AML-193 (cell line): ENCODE measurements around the gene CBLN3.

Experiments
- DNase-seq, 2 experiments: peaks; one replicate each; lab custom pipeline; 2025; lab: John Stamatoyannopoulos, UW

Gene CBLN3

DNA sequence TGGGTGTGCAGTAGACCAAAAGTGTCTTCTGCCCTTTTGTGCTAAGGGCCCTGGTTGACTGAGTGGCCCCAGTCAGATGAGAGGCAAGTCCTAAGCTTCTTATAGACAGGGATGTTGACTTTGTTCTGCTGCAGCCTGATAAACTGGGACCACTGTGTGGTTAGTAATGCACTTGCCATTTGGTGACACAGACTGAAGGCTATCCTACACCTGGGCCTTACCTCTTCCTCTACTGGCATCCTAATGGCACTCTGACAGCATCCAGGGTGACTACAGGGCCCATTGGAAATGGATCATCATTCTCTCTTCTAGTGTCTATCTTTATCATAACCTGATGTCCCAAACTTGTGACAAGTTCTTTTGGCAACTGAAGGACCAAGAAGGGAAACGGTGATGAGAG lies 9.8 kb upstream of the CBLN3 start:
- no peak for DNase-seq

DNA sequence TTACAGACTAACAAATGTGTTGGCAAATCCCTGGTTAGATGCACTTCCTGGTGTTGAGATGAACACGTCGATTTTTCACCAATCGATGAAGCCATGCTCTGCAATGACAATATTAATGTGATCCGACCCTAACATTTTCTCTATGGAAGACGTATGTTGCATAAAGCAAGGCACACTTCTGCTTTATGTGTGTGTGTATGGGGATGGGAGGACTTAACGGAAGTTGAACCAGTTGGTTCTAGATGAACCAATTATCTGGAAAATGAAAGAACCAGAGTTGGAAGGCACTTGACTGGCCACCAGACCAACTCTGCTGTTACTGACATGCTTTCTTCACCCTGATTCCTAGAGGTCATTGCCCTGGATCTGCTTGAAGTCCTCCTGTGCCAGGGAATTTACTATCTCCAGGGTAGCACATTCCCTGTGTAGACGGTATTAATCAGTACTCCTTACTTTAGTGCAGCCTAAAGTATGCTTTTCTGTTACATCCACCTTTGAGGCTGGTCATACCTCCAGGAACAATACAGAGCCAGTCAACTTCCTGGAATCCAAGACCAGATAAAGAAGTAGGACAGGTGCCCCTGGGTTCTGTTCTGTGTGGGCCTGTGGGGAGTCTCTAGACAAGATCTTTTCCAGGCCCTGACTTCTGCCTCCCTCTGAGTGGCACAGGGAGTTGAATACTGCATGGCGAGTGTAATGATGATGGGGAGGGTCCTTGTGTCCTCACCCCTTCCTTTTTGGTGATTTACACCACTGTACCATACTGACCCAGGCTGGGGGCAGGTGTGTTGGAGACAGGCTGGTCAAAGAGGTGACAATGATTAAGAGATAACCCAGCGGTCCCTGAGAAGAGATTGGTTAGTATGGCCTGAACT lies 9.0 kb upstream of the CBLN3 start:
- DNase-seq: no peak

DNA sequence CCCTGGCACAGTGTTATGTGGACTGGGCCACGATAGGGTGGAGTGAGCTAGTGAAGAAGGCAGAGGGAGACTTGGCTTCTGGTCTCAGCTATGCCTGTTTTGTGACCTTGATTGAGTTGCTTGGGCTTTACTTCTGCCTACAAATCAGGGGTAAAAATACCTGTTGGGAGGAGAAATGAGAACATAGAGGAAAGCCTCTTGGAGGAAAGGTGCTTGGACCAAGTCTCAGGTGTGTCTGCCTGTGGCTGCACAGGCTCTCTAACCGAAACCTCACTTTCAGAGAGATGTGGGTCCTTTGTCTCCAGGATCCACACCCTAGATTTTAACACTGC lies 8.2 kb upstream of the CBLN3 start:
- no peak for DNase-seq

DNA sequence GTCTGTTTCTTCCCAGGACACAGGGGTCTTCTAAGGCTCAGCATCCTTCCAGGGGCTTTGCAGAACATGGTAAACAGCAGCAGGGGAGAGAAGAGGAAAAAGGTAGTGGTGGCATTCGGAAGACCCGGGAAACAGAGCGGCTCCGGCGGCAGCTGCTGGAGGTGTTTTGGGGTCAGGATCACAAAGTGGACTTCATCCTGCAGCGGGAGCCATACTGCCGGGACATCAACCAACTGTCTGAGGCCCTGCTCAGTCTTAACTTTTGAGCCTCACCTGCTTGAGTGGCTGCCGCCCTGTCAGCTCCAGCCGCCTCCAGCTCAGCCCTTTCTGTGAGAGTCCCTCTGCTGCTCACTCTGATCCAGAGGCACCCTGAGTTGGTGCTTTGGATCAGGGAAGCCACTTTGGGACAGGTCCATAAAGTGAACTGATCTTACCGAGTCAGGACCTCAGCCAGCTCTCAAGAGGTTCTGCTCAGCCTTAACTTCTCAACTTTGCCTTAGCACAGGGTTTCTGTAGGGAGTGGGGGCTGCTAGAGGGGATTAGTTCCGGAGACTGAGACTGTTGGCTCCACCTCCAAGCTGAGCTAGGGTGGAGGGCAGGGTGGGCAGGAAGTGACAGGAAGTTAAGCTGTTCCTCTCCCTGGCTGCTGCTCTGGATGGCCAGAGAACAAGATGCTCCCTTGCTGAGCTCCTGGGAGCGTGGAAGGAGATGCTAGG lies 7.7 kb upstream of the CBLN3 start:
- DNase-seq: no peak

DNA sequence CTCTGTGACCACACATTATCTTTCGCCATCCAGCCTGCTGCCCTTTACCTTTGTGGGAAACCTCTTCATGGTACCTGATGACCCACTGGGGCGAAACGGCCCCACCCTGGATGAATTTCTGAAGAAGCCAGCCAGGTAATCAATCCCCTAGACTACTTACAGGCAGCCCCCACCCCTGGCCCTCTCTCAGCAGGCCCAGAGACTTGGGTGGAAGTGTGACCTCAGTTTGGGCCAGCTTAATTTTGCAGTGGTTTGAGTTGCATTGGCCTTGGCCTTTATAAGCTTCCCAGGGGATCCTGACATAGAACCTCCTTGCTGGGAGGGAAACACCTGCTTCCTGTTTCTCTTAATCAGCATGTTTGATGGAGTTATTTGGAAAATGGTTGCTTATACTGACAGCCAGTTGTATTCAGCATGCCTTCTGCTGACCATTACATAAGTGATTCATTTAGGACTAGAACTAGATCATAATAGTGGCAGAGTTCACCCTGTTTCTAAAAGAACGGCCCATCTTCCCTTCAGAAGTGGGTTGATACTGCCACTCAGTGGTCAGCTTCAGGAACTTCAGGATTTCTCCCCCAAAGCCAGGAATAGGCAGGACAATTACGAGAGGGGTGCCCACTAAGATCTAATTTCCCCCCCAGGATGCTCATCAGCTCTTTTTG lies 7.0 kb upstream of the CBLN3 start:
- DNase-seq: peak; percentile 69 to 73

DNA sequence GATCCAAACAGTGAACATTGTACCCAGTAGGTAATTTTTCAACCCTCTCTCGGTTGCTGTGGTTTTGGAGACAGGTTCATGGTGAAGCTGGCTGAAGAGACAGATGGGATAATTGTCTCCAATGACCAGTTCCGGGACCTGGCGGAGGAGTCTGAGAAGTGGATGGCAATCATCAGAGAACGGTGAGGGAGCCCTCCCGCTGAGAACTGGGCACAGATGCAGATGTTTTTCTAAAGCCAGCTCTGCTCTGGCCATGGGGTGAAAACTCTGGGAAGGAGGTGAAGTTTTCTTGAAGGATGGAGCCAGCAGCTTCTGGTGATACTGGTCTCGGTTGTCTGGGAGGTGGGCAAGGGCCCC lies 6.5 kb upstream of the CBLN3 start:
- DNase-seq: no peak

DNA sequence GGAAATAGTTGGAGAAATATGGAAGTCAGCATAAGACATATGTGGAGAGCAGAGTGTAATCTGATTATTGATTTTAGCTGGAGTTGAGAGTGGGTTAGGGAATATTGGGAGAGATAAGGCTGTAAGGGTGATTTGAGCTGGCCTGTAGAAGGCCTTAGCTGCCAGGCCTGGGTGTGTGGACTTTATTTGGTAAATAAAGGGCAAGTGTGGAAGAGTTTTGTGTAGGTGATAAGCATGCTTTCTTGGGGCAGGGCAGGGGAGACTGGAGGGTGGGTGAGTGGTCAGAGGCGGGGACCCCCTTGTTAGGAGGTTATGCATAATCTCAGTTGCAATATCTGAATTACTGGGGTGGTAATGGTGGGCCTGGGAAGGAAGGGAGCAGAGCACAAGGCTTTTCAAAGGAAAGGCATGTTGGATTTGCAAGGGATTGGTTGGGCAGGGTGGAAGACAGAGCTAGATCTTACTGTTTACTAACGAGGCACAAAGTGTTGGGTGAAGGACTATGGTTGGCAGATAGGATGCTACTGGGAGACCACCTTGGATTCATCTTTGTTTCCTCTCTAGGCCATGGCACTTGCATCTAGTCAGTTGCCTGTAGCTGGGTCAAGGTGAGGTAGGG lies 5.8 kb upstream of the CBLN3 start:
- DNase-seq: no peak

DNA sequence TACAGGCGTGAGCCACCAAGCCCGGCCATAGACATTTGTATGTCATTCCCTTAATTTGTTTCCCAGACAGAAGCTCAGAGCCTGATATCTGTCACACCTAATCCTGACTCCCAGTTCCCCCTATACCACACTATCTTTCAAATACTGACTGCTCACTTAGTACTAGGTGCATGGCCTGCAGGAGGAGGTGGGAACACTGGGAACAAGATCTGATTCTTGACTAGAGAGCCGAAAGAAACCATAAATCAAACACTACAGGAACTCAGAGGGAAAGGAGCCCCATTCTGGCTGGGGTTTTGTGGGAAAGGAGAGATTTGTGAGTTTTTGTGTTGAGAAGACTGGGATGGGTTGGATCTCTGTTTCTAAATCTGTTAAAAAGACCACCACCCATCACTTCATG lies 5.2 kb upstream of the CBLN3 start:
- DNase-seq: no peak

DNA sequence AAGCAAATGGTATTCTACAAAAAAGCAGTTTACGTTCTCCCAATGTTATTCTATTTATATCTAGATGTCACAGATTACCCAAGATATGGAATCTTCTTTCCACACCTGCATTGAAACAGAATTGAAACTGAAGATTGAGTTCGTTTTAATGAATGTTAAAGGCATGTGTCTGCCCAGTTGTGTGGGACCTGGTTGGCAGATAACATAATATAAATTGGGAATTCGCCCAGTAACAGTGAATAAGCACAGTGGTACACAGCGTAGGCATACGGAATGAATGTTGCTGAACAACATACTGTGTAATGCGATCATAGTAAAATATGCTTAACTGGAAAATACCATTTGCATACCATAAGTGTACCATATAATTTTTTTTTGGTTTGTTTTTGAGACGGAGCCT lies 4.6 kb upstream of the CBLN3 start:
- DNase-seq: no peak

DNA sequence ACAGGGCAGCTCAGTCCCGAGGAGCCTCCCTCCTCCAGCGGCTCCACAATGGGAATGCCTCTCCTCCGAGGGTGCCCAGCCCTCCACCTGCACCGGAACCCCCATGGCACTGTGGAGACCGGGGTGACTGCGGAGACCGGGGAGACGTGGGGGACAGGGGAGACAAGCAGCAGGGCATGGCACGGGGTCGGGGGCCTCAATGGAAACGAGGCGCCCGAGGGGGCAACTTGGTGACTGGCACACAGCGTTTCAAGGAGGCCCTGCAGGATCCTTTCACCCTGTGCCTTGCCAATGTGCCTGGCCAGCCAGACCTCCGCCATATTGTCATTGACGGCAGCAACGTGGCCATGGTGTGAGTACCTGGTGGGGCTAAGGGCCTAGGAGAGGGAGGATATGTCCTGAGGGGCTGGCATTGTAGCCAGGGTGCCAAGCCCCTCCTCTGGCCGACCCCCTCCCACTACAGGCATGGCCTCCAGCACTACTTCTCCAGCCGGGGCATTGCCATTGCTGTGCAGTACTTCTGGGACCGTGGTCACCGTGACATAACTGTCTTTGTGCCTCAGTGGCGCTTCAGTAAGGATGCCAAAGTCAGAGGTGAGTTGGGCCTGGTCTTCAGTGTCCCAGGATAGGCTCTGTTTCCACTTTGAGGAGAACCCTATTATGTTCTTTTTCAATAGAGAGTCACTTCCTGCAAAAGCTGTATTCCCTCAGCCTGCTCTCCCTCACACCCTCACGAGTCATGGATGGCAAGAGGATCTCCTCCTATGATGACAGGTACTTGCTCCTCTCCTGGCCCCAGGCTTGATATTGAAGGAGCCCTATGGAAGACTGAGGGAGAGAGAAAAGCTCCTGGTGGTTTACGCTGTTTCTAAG lies 3.0 kb upstream of the CBLN3 start:
- no peak for DNase-seq

DNA sequence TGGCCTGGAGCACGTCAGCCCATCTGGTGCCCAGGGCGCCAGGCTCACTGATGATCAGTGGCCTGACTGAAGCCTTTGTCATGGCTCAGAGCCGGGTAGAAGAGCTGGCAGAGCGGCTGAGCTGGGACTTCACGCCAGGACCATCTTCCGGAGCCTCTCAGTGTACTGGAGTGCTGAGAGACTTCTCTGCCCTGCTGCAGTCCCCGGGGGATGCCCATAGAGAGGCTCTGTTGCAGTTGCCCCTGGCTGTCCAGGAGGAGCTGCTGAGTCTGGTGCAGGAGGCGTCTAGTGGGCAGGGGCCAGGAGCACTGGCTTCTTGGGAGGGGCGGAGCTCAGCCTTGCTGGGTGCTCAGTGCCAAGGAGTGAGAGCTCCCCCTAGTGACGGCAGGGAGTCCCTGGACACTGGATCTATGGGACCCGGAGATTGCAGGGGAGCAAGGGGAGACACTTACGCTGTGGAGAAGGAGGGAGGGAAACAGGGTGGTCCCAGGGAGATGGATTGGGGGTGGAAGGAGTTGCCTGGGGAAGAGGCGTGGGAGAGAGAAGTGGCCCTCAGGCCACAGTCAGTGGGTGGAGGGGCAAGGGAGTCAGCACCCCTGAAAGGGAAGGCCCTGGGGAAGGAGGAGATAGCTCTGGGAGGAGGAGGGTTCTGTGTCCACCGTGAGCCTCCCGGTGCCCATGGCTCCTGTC lies 2.2 kb upstream of the CBLN3 start:
- peak; percentile 86 to 94 for DNase-seq

DNA sequence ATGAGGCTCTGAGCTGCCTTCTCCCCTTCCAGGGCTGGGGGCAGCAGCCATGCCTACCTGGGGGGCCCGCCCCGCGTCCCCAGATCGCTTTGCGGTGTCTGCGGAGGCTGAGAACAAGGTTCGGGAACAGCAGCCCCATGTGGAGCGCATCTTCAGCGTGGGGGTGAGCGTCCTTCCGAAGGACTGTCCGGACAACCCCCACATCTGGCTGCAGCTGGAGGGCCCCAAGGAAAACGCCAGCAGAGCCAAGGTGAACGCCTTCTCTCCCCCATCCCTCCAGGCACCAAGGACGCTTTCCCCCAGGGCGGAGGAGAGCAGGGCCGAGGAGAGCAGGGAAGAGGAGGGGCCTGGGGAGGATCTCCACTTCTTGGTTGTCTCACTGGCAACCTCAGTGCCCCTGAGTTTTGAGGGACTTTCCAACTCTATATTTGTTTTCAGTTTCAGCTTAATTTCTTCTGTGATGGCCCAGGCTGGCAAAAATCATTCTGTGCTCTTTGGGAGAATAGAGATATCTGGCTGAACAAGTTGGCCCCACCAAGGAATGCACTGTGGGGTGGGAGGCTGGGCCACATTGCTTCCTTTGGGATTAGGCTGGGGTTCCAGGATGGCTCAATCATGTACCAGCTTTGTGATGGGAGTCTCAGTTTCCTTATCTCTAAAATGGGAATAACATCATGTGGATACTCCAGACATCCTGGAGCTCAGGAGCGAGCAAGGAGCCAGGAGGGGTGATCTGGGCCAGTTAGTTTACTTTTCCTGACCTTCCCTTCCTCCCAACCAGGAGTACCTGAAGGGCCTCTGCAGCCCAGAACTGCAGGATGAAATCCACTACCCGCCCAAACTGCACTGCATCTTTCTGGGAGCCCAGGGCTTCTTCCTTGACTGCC lies 1.5 kb upstream of the CBLN3 start:
- peak; percentile 9 to 10 for DNase-seq

DNA sequence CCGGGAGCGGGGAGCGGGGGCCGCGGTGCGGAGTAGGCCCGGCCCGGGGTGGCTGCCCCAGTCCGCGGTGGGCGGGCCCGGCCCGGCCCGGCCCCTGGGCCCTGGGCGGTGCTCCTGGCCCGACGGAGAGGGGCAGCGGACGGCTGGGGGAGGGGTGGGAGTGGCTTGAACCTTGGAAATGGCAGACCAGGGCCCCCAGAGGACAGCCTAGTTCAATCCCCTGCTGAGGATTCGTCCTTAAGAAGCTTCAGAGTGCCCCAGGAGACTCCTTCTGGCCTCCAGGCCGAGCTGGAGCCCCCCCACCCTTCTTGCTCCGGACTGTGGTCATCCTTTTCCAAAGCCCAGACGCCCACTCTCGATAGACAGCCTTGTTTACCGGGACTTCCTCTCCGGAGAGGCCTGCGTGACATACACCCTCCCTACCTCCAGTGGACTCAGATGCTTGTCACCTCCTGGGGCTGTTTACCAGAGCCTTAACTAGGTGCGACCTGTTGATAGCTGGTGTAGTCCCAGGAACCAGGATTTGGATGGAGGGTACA lies 744 bp upstream of the CBLN3 start:
- DNase-seq: peak; percentile 18 to 44

DNA sequence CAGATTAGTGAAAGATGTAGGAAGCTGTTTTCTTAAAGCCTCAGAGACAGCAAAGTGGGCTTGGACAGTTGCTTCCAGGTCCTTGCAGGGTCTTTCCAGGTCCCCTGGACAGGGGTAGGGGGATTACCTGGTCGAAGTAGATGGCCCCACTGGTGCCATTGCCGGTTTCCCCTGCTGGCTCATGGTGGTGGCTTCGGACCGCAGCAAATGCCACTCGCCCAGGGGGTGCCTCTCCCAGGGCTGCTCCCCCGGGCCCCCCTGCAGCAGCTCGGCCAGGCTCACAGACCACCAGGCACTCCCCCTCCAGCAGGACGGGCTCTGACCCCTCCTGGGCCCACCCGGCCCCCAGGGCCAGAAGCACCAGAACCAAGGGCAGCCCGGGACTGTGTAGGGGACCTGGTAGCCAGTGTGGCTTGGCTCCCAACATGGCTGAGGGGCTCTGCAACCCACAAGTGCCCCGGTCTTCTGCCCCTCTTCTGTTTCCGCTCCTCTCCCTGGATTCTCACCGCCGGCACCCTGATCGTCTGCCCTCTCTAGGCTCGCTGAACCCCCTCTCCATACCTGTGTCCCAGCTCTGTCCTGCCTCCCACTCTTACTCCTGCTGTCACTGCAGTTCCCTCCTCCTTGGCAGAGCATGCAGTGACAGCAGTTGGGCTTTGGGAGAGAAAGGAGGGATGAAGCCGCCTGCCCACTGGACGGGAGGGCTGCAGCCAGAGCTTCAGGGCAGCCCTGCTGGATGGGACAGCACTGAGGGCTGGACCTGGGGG lies 657 bp downstream of the CBLN3 start:
- DNase-seq: no peak

DNA sequence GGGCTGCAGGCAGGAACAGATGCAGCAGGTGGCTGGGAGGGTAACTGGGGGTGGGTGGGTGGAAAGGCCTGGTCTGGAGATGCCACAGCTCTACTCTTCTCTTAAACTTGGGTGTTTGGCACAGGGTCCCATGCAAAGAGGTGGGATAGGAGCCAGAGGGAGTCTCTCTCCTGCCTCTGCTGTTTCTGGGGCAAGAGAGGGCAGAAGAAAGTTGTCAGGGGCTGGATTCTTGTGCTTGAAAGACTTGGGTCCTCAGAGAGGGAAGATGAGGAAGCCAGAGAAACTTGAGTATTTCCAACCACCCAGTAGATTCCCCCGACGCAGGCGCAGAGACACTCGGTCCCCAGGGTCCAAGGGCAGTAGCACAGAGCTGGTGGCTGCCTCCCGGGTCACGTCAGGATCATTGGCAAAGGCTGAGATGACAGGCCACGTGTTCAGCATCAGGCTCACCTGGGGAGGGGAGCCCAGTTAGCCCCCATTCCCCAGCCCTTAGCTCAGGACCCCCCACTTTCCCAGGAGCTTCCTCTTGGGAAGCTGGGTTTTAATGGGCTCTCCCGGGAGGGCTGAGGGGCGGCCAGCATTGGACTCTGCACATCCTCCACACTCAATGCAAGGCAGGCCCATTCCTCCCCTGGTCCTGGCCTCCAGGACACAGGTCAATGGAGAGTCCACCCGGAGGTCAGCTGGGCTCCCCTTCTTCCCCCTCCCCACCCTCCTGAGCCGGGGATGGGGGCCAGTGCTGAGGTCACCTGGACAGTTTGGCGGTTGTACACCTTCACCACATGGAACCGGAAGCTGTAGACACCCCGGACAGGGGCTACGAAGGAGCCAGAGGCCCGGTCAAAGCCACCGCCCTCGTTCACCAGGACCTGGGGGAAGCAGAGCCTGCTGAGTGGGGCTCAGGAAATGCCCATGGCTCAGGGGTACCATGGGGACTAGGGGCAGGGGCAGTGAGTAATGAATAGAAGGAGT lies 1.6 kb downstream of the CBLN3 start:
- no peak for DNase-seq

DNA sequence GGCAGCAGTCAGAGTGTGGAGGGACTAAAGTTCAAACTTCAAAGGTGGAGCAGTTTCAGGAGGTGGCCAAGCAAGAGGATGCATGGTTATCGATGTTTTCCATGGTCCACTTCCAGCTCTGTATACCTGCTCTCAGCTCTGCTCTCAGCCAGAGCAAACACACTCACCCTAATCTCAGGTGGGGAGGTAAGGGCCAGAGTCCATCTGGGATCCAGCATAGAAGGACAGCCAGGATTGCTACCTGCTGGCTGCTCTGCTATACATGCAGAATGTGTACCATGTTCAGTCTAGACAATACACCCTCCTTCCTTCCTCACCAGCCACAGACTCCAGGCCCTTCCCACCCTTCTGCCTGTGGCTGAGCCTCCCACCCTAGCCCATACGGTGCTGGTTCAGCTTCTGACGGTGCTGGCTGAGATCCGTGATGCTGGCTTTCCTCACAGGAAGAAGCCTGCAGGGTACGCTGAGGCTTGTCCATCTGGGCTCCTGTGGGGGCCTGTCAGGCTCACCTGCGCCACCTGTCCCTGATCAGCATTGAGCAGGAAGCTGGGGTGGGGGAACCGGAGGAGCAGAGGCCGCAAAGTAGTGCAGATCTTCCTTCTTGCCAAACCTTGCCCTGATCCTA lies 2.4 kb downstream of the CBLN3 start:
- DNase-seq: no peak

DNA sequence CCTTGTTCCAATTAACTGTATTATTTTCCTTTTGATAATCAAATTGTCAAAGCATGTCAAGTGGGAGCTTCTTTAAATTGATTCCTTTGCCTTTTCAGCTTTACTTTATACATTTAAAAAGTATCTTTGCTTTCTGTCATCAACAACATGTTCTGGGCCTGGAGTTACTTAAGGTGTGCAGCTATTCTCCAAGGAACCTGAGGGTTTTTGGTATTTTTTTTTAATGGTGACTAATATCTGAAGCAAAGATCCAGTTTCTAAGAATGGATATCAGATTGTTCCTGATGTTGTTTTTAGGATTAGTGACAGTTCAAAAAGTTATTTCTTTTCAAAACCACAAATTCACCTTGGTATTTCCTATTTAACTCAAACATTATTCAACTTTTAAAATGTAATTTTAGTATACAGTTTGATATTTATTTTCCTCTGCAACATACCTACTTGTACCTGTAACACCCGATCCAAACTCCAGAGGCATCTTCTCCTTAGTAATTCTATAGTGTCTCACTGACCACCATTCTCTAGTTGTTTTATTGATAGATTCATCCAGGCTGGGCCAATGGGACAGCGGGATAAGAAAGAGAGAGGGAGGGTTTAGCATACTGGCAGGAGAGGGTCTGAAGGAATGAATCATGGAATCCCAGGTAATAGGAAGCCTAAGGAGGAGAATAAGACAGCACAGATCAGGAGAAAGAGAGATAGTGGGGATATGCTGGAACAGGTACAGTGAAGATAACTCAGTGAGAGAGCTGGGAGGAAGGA lies 3.1 kb downstream of the CBLN3 start:
- no peak for DNase-seq
